Adipocyte (in vitro differentiated cells): ENCODE data around the gene CD74.

Source experiments
- DNase-seq: peaks from one replicate; pipeline ENCODE4 v3.0.0-alpha.2; 2015; ENCODE audit warnings: low read depth
- H3K27me3 ChIP-seq: replicated peaks from 2 replicates; pipeline ENCODE4 v1.7.0; 2013; ENCODE audit warnings: mild to moderate bottlenecking, low read length, moderate library complexity; ENCODE audit not compliant: control insufficient read depth, insufficient read depth
- H3K36me3 ChIP-seq: 2 replicates; pipeline ENCODE4 v1.7.0; 2013; ENCODE audit warnings: low read length, mild to moderate bottlenecking, moderate library complexity; ENCODE audit not compliant: control insufficient read depth, insufficient read depth, severe bottlenecking
- H3K4me1 ChIP-seq: 2 replicates; pipeline ENCODE4 v1.7.0; 2013; ENCODE audit warnings: mild to moderate bottlenecking, low read length, moderate library complexity; ENCODE audit not compliant: control insufficient read depth, insufficient read depth
- H3K4me3 ChIP-seq: 2 replicates; pipeline ENCODE4 v1.7.0; 2013; ENCODE audit warnings: mild to moderate bottlenecking, low read length, moderate library complexity
- H3K9ac ChIP-seq: 2 replicates; pipeline ENCODE4 v1.7.0; 2013; ENCODE audit warnings: mild to moderate bottlenecking, low read length, moderate library complexity
- H3K9me3 ChIP-seq: 2 replicates; pipeline ENCODE4 v1.7.0; 2013; ENCODE audit warnings: mild to moderate bottlenecking, low read length, moderate library complexity; ENCODE audit not compliant: control insufficient read depth

Gene CD74

GRCh38 chr5:150364004-150364403 lies 48.7 kb downstream of the CD74 start:
- H3K36me3 ChIP-seq: peaks cover 73% of the 10 kb centered on the region
- no peak overlapping the region for H3K9ac ChIP-seq
- H3K27me3 ChIP-seq: no peaks in the 10 kb centered on the region
- no peak for DNase-seq
- H3K9me3 ChIP-seq: no peaks in the 10 kb centered on the region
- H3K4me3 ChIP-seq: no peak overlapping the region
- H3K4me1 ChIP-seq: no peaks in the 10 kb centered on the region

- H3K9me3 ChIP-seq: no peaks in the 10 kb centered on the region
- H3K9ac ChIP-seq: no peak overlapping the region
- H3K36me3 ChIP-seq: peaks cover 65% of the 10 kb centered on the region
- H3K4me3 ChIP-seq: no peak overlapping the region
- peaks cover 5% of the 10 kb centered on the region for H3K4me1 ChIP-seq
- H3K27me3 ChIP-seq: no peaks in the 10 kb centered on the region
- DNase-seq: no peak
Observed at GRCh38 chr5:150363185-150363584, 49.5 kb downstream of the CD74 start.

GRCh38 chr5:150361301-150361700 lies 51.4 kb downstream of the CD74 start:
- H3K27me3 ChIP-seq: no peaks in the 10 kb centered on the region
- peaks cover 53% of the 10 kb centered on the region for H3K36me3 ChIP-seq
- peaks cover 9% of the 10 kb centered on the region for H3K4me1 ChIP-seq
- H3K9ac ChIP-seq: no peak overlapping the region
- DNase-seq: no peak
- no peaks in the 10 kb centered on the region for H3K9me3 ChIP-seq
- no peak overlapping the region for H3K4me3 ChIP-seq

GRCh38 chr5:150358261-150359095 lies 54.2 kb downstream of the CD74 start:
- Histone ChIP-seq H3K4me3 (peak overlapping the region; percentile 90), H3K9ac (peak overlapping the region; percentile 77), H3K9me3 (no peaks in the 10 kb centered on the region), H3K4me1 (peaks cover 9% of the 10 kb centered on the region), H3K36me3 (peaks cover 26% of the 10 kb centered on the region), H3K27me3 (no peaks in the 10 kb centered on the region)
- DNase-seq: no peak

GRCh38 chr5:150357326-150358260 lies 55.1 kb downstream of the CD74 start, which contains the start of gene TCOF1:
TSS of gene TCOF1 (plus strand) at chr5:150357697. CDS start at chr5:150357747, 50 bp downstream.
- Histone ChIP-seq H3K4me3 (peak within 1 kb of the TSS; percentile 90), H3K9me3 (no peaks in the 10 kb centered on the region), H3K27me3 (no peaks in the 10 kb centered on the region), H3K4me1 (peaks cover 9% of the 10 kb centered on the region), H3K36me3 (peaks cover 18% of the 10 kb centered on the region), H3K9ac (peak within 1 kb of the TSS; percentile 77)
- DNase-seq: peak; percentile 99

GRCh38 chr5:150356575-150357294 lies 56.0 kb downstream of the CD74 start:
- Histone ChIP-seq H3K9ac (peak overlapping the region; percentile 55), H3K9me3 (no peaks in the 10 kb centered on the region), H3K27me3 (no peaks in the 10 kb centered on the region), H3K4me3 (peak overlapping the region; percentile 90), H3K4me1 (peaks cover 9% of the 10 kb centered on the region), H3K36me3 (peaks cover 9% of the 10 kb centered on the region)
- DNase-seq: no peak

GRCh38 chr5:150355791-150356190 lies 56.9 kb downstream of the CD74 start:
- no peaks in the 10 kb centered on the region for H3K27me3 ChIP-seq
- peaks cover 9% of the 10 kb centered on the region for H3K4me1 ChIP-seq
- no peaks in the 10 kb centered on the region for H3K36me3 ChIP-seq
- no peak for DNase-seq
- no peak overlapping the region for H3K9ac ChIP-seq
- H3K4me3 ChIP-seq: no peak overlapping the region
- H3K9me3 ChIP-seq: no peaks in the 10 kb centered on the region

- Histone ChIP-seq H3K36me3 (no peaks in the 10 kb centered on the region), H3K4me1 (peaks cover 4% of the 10 kb centered on the region), H3K4me3 (no peak overlapping the region), H3K9me3 (no peaks in the 10 kb centered on the region), H3K9ac (no peak overlapping the region), H3K27me3 (no peaks in the 10 kb centered on the region)
- DNase-seq: no peak
Observed at GRCh38 chr5:150353032-150353675, 59.6 kb downstream of the CD74 start.

- H3K4me1 ChIP-seq: peaks cover 4% of the 10 kb centered on the region
- no peaks in the 10 kb centered on the region for H3K9me3 ChIP-seq
- no peaks in the 10 kb centered on the region for H3K27me3 ChIP-seq
- no peak overlapping the region for H3K4me3 ChIP-seq
- no peaks in the 10 kb centered on the region for H3K36me3 ChIP-seq
- H3K9ac ChIP-seq: no peak overlapping the region
- no peak for DNase-seq
Observed at GRCh38 chr5:150352244-150353031, 60.3 kb downstream of the CD74 start.
